ENCODE measurements around the gene FN1.

GRCh38 chr2:215466097-215466909 lies 30.4 kb upstream of the FN1 start:
- TF ChIP-seq CTCF (IDR thresholded peaks at IDR 0.05; ENCODE audit: control extremely low read depth in 1 of 3, insufficient read depth in 1 of 3, low read depth in 1 of 3, low read length in 3 of 3) (no peak), POLR2AphosphoS5 (IDR thresholded peaks at IDR 0.05; ENCODE audit: low read depth, low read length) (no peak), GABPA (IDR thresholded peaks at IDR 0.05; ENCODE audit: borderline replicate concordance, insufficient read depth, low read length) (no peak), EZH2 (IDR thresholded peaks at IDR 0.05; ENCODE audit: low read depth, low read length, severe bottlenecking) (no peak), BCL11A (IDR thresholded peaks at IDR 0.05; ENCODE audit: low read depth in 2 of 2, low read length in 2 of 2) (no peak), NANOG (IDR thresholded peaks at IDR 0.05; ENCODE audit: insufficient read depth, low read depth, low read length, poor library complexity, severe bottlenecking) (no peak), SIX5 (IDR thresholded peaks at IDR 0.05; ENCODE audit: low read depth, low read length) (no peak), MAFK (IDR thresholded peaks at IDR 0.05; ENCODE audit: low read depth, low read length) (no peak), EGR1 (IDR thresholded peaks at IDR 0.05; ENCODE audit: borderline replicate concordance, low read depth, low read length) (no peak), ATF3 (IDR thresholded peaks at IDR 0.05; ENCODE audit: insufficient read depth, low read depth, low read length) (no peak), CHD2 (IDR thresholded peaks at IDR 0.05; ENCODE audit: low read length) (no peak)
